Measurements from ENCODE around the gene SSR2. TPM values are rescaled to one million over a fixed set of nuclear protein-coding genes. Genes with fewer than 3 reads are reported as not detected.

The SSR2 gene
- total RNA-seq, 1 donor from 2014 or later: 348 TPM

GRCh38 chr1:156004843-156005584 is 15.7 kb downstream of the SSR2 start:
- Histone ChIP-seq H3K27me3 (ENCODE audit: control insufficient read depth, insufficient read depth, low read length) (no peaks in the 10 kb centered on the region), H3K4me3 (ENCODE audit: low read depth, low read length) (no peak overlapping the region), H3K36me3 (ENCODE audit: control insufficient read depth, insufficient read depth, low read length) (peaks cover 3% of the 10 kb centered on the region)
- TF ChIP-seq, protein P1, sequence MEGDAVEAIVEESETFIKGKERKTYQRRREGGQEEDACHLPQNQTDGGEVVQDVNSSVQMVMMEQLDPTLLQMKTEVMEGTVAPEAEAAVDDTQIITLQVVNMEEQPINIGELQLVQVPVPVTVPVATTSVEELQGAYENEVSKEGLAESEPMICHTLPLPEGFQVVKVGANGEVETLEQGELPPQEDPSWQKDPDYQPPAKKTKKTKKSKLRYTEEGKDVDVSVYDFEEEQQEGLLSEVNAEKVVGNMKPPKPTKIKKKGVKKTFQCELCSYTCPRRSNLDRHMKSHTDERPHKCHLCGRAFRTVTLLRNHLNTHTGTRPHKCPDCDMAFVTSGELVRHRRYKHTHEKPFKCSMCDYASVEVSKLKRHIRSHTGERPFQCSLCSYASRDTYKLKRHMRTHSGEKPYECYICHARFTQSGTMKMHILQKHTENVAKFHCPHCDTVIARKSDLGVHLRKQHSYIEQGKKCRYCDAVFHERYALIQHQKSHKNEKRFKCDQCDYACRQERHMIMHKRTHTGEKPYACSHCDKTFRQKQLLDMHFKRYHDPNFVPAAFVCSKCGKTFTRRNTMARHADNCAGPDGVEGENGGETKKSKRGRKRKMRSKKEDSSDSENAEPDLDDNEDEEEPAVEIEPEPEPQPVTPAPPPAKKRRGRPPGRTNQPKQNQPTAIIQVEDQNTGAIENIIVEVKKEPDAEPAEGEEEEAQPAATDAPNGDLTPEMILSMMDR (IDR thresholded peaks at IDR 0.05; ENCODE audit: insufficient read depth, low read length, poor library complexity, severe bottlenecking): no peak
- DNase-seq (ENCODE audit: low read depth): no peak

DNA sequence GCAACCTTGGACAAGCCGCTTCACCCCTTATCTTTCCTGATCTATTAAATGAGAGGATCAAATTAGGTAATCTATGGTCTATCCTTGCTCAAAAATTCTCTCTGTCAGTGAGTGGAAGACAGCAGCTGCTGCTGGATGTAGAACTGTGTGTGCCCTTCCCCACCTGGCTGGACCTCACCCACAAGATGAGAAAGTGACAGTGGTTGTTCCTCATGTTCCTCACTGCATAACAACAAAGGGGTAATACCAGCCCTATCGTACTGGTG is 16.9 kb downstream of the SSR2 start:
- no peak for DNase-seq (ENCODE audit: low read depth)
- no peaks in the 10 kb centered on the region for H3K36me3 ChIP-seq (ENCODE audit: control insufficient read depth, insufficient read depth, low read length)
- no peak overlapping the region for H3K4me3 ChIP-seq (ENCODE audit: low read depth, low read length)
- no peaks in the 10 kb centered on the region for H3K27me3 ChIP-seq (ENCODE audit: control insufficient read depth, insufficient read depth, low read length)
- TF ChIP-seq, protein P1 (IDR thresholded peaks at IDR 0.05; ENCODE audit: insufficient read depth, low read length, poor library complexity, severe bottlenecking): no peak

DNA sequence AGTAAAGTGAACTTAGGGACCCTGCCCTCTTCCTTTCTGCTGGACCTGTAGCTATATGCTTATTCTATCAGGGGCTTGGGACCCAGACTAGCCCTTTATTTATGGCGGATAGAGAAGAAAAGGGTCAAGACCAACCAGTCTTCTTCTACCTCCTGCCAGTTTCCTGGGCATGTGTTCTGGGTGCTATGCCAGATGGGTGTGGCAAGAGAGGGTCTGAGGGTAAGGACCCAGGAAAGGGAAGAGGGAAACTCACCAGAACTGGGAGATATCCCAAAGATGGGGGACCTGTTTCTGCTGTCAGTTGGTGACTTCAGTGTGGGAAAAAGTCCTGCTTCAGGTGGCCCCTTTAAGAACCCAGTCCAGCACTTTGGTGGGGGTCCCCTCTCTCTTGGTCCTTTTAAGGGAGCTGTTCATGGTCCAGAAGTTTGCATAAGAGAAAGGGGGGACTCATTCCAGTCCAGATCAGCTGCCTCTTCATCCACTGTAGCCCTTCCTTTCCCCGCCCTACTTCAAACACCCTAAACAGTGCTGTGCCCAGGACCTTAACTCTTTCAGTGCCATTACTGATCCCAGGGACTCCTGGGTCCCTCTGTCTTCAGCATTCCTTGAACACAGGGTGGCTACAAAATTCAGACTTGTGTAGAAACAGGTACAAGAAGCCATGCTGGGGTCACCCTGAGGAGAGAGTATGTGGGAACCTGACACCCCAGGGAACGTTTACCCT is 18.4 kb downstream of the SSR2 start:
- no peak overlapping the region for H3K4me3 ChIP-seq (ENCODE audit: low read depth, low read length)
- TF ChIP-seq, protein P1 (IDR thresholded peaks at IDR 0.05; ENCODE audit: insufficient read depth, low read length, poor library complexity, severe bottlenecking): no peak
- DNase-seq (ENCODE audit: low read depth): no peak
- no peaks in the 10 kb centered on the region for H3K27me3 ChIP-seq (ENCODE audit: control insufficient read depth, insufficient read depth, low read length)
- H3K36me3 ChIP-seq (ENCODE audit: control insufficient read depth, insufficient read depth, low read length): no peaks in the 10 kb centered on the region

- DNase-seq (ENCODE audit: low read depth): no peak
- Histone ChIP-seq H3K4me3 (ENCODE audit: low read depth, low read length) (no peak overlapping the region), H3K27me3 (ENCODE audit: control insufficient read depth, insufficient read depth, low read length) (no peaks in the 10 kb centered on the region), H3K36me3 (ENCODE audit: control insufficient read depth, insufficient read depth, low read length) (no peaks in the 10 kb centered on the region)
- TF ChIP-seq, protein P1 (IDR thresholded peaks at IDR 0.05; ENCODE audit: insufficient read depth, low read length, poor library complexity, severe bottlenecking): no peak
Observed at GRCh38 chr1:156001662-156002171, 19.0 kb downstream of the SSR2 start.

DNA sequence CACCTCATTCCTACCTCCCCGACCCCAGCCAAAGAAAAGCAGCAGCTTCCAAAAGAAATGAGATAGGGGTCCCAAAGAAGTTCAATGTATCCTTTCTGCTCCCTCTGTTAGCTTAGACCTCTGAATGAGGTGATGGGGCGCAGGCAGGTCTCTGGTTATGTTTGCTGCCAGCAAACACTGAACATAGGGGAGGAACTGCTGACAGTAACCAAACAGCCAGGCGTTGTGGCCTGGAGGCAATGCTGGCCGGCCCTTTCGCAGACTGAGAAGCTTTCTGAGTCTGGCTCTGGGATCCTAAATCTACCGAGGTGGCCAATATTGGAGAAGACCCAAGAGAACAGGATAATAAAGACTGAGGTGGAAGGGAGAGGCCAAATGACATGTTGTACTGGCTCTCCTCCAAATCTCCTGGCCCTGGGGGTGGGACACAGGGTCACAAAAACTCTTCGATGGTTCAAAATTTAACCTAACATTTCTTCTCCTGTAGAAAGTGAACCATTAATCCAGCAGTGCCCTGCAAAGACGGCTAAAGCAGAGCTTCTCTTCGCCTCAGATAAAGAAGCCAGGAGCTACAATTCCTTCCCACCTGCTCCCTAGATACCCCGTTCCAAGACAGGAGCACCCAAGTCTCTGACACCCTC is 19.6 kb downstream of the SSR2 start:
- Histone ChIP-seq H3K4me3 (ENCODE audit: low read depth, low read length) (no peak overlapping the region), H3K36me3 (ENCODE audit: control insufficient read depth, insufficient read depth, low read length) (no peaks in the 10 kb centered on the region), H3K27me3 (ENCODE audit: control insufficient read depth, insufficient read depth, low read length) (no peaks in the 10 kb centered on the region)
- no peak for DNase-seq (ENCODE audit: low read depth)
- TF ChIP-seq, protein P1 (IDR thresholded peaks at IDR 0.05; ENCODE audit: insufficient read depth, low read length, poor library complexity, severe bottlenecking): no peak
